PC-9 (cell line): ENCODE data around the gene NRG3.

ENCODE experiments used
- CTCF ChIP-seq: fragments of 200-600 bp; sonication (generic); conservative IDR thresholded peaks from 2 replicates; pipeline ENCODE4 v1.6.1; 2017; ENCODE audit warnings: mixed run types, antibody characterized with exemption, mild to moderate bottlenecking, moderate library complexity
- EZH2 ChIP-seq: fragments of 200-600 bp; sonication (generic); IDR thresholded peaks from 2 replicates; pipeline ENCODE4 v1.8.0; 2017; ENCODE audit warnings: antibody characterized with exemption, low read depth

- TF ChIP-seq CTCF (no peak), EZH2 (no peak)
These were observed 46.7 kb upstream of the NRG3 start for GRCh38 chr10:81828251-81828650.
